Glomerular visceral epithelial cell (primary cell): ENCODE results near the gene KCNJ12.
"Not testable (repeated sequence)": the region's sequence is repeated elsewhere in the genome, so short reads cannot be mapped to it uniquely, and the experiment has no call there.

Source experiments
- DNase-seq: peaks from one replicate; pipeline ENCODE4 v3.0.0-alpha.2; 2016; ENCODE audit errors: extremely low spot score

The KCNJ12 gene

DNA sequence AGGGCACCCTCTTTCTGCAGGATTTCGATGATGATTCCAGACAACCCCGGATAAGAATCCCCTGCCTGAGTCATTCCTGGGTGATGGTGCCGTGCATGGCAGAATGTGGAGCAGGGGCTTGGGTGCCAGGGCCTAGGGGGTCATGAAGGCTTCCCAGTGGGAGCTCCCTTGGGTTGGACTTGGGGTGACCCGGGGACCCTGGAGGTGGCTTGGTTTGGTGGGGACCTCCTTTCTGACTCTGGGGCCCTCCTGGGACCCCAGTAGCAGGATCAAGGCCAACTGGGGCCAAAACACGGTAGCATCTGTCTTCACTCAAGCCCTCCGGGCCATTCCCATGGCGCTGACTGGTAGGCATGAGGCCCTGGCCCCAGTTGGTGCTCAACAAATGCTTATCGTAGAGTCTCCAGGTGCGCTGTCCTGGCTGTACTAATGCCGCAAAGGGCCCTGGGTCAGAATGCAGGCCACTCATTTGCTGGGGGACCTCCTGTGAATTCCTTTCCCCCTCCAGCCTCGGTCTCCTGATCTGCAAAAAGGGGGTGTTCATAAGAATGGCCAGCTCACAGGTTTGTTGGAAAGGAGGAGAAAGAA lies 44.4 kb downstream of the KCNJ12 start:
- DNase-seq = not testable (repeated sequence)

DNA sequence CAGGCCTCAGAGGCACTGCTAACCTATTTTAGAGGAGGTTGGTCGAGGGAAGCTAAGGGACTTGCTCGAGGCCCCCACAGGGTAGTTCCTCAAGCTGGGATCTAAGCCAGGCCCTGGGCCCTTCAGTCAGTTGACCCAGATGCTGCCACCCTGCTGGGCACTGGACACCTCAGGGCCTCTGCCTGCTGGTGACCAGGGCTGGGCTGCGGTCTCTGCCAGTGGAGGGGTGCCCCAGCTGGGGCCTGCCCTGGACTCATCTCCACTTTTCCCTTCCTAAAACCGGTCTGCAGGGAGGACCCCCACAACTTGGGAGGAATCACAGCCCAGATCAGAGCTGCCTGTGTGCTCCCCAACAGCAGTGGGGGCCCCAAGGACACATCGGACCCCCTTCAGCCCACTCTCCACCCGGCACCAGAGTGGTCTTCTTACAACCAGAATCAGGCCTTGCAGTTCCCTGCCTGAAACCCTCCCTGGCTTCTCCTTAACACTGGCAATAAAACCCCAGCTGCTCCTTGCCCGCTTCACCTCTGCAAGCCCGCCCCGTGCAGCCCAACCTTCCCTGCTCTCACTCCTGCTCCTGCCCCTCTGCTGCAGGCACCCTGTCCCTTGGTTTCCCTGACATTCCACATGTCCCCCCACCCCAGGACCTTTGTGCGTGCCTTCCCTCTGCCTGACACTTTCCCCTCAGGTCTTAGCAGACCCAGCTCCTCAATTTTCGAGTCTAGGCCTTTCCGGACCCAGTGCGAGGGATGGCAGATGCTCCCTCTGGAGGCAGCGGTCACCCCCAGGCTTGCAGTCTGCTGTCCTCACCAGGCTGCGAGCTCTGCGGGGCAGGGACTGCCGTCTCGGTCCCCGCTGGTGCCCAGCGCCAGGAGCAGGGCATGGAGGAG lies 45.5 kb downstream of the KCNJ12 start:
- not testable (repeated sequence) for DNase-seq

DNA sequence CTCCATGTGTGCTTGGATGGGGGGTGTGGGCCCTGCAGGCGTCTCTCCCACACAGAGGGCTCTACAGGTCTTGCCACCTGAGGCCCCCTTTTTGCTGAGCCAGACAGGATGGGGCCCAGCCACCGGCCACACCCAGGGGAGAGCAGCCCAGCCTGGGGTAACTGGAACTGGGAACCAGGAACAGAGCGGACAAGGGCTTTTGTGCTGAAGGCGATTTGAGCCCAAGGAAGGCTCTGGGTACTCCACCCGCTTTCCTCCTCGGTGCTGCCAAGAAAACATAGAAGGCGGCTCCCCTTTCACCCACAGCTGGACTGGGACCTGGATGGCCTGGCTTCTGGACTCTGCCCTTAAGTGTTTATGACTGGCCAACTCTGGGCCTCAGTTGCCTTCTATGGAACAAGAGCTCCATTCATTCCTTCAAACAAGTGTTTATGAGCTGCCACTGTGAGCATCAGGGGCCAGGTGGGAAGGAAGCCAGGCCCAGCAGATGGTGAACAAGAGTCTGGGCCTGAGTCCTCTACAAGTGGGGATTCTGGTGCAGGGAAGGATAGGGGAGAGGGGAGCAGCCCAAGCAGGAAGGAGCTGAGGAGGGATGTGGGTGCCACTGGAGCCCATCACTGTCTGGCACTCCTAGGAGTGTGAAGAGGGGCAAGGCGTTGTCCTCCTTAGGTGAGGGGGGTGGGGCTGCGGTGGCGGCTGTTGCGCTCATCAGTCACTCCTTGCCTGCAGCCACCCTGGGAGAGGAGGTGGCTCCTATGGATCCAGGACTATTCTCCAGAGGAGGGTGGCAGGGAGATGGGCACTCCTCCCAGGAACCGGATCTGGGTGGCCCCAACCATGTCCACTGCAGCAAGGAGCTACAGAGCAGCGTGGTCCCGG lies 46.4 kb downstream of the KCNJ12 start:
- DNase-seq = not testable (repeated sequence)

DNA sequence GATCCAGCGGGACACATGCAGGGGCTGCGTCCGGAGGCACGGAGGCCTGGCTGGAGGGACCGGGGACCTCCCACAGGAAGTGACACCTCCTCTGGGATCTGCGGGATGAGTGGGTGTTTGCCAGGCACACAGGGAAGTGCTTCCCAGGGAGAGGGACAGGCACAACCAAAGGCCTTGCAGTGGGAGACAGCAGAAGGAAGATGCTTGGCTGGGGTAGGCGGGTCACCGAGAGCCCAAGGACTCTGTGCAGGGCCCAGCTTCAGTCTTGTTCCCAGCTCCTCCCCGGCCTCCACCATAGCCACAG lies 47.0 kb downstream of the KCNJ12 start:
- DNase-seq = not testable (repeated sequence)

DNA sequence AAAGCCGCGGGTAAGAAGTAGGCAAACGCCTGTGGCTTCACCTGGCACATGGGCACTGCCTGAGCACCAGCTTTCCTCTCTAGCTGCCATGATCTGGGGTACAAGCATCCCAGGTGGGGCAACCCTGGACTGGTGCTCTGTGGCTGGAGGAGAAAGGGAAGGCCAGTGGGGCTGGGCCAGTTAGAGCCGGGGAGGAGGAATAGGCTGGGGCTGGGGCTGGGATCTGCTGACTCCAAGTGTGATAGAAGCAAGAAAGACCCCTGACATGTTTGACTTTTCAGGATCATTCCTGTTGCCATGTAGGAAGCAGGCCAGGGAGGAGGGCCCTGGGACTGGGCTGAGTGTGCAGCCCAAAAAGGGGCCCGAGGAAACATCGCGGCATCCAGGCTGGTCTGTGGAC lies 48.5 kb downstream of the KCNJ12 start:
- not testable (repeated sequence) for DNase-seq

DNA sequence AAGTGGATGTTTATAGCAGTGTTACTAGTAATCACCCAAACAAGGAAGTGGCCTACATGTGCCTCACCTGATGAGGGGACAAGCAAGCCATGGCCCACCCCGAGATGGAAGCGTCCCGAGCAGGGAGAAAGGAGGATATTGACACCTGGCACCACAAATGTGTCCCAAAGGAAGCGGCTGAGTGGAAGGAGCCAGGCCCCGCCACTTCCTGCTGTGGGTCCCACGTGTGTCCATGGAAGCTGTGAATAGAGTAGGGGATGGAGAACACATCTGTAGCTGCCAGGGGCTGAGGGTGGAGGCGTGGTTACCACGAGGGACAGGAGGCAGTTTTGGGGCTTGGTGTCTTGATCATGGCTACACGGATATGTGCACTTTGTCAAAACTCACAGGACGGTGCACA lies 49.2 kb downstream of the KCNJ12 start:
- DNase-seq = no peak

DNA sequence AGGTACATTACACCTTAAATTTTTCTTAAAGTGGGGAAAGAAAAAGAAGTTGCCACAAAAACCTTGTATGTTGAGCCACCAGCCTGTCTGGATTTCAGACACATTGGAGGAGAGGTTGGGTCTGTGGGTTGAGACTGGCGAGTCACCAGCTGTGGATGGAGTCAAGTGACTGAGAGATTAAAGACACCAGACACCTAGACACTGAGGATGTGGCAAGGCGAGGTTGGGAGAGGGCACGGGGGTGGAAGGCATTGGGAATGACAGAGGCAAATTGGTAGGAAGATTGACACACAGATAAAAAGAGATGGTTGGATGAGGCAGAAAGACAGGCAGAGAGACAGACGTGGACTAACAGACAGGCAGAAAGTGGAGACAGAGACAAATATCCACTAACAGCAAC lies 49.6 kb downstream of the KCNJ12 start:
- DNase-seq = no peak

DNA sequence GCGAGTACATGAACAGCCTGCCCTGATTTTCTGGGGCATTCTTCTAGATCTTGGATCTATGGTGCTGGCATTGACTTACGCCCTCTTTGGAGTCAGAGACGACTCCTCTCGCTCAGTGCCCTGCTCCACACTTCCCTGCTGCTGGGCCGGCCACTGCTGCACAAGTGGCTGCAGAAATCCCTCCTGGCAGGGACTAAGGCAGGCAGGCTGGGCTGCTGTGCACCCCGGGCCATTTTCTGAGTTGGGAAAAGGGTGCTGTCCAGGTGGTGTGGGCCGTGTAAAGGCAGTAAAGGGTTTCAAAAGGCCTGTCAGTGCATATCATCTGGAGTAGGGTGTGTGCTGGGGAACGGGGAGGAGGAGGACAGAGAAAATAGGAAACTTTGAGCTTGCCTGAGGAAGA lies 50.1 kb downstream of the KCNJ12 start:
- not testable (repeated sequence) for DNase-seq

DNA sequence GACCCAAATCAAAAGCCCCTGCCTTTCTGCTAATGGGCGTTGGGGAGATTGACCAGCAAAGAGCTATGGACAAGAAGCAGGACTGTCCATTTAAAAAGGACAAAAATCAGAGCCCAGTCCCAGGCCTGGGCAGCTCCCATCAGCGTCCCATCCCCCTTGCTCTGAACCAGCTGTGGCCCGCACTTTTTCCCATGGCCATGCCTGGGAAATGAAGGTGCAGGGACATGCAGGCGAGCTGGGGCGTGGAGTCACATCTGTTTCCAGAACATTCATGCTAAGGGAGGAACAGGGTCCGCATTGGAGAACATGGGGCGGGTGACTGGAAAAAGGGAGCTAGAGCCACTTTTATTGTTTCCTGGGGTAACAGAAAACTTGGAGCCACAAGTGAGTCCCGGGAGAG lies 50.7 kb downstream of the KCNJ12 start:
- DNase-seq = not testable (repeated sequence)

DNA sequence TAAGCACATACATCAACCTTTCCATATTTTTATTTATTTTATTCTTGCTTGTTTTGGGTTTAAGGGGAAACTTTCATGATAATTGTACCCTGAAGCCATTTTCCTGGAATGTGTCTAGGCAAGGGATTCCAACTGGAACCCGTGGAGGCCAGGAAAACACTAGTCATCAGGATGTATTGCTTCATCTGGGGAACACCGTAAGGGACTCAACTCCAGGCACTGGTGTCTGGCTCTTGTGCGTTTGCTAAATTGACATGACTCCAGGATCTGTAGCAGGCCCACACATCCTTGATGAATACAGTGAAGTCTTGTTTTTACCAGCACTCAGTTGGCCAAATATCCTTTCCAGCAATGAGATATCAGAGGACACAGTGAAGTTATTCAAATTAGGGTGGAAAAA lies 51.6 kb downstream of the KCNJ12 start:
- DNase-seq = not testable (repeated sequence)

DNA sequence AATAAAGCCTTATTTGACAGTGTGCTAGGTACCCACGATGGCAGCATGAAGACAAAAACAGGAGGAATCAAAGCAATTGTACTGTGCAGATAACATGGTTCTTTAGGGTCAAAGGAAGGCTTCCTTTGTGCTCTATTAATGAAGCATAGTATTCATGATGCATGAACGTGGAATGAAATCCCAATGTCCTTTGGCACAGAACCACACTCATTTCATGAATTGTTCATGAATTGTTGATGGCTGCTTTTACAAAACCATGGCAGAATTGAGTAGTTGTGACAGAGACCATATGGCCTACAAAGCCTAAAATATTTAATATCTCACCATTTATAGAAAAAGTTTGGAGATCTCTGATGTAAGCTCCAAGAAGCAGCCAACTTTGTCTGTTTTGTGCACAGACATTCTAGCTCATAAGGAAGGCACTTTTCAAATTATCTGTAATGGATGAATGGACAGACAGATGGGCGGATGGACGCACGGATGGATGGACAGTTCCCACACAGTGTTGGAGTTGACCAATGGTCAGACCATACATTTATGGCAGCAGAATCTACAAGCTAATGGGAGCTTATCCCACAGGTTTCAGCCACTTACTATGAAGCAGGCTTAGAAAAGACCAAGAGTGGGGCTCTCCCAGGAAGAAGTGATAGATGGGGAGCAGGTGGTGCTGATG lies 52.7 kb downstream of the KCNJ12 start:
- DNase-seq = peak; percentile 53

DNA sequence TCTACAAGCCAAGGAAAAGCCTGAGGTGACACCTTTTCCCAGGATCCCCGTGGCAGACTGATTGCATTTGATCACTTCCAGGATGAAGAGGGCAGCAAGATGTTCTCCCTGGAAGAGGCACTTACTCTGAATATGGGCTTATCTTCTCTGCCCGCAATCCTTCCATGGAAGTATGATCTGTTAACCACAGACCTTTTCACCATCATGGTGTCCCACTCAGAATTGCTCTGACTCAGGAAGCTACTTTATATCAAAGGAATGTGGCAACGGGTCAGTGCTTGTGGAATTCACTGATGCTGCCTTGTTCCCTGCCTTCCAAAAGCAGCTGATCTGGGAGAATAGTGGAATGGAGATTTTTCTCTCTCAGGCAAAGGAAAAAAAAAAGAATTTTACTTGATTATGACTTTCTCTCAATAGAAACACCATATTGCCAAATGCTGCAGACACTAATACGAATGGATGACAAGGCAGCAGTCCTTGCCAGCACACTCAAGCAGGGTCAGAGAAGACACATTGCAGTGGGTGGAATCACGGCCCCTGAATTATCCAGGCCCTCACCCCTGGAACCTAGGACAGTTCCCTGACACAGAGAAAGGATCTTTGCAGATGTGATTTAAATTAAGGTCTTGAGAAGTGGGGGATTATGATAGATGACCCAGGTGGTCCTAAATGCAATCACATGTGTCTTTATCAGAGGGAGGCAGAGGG lies 53.9 kb downstream of the KCNJ12 start:
- DNase-seq = peak; percentile 21

DNA sequence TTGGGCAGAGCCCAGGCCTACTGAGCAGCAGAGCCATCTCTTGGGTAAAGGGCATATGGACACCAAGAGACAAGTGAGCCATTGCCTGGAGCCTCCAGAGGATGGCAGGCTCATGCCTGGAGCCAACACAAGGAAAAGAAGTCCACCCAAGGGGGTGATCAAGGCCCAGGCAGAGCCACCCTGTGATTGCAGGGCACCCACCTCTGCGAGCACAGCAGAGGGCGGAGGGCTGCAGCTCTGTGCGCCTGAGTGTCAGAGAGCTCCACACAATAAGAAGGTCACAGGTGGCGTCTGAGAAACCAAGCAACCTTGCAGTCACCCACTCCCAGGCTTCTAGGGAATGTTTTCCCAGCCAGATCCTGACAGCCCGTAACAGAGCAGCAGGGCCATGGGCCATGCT lies 57.8 kb downstream of the KCNJ12 start:
- DNase-seq = not testable (repeated sequence)

DNA sequence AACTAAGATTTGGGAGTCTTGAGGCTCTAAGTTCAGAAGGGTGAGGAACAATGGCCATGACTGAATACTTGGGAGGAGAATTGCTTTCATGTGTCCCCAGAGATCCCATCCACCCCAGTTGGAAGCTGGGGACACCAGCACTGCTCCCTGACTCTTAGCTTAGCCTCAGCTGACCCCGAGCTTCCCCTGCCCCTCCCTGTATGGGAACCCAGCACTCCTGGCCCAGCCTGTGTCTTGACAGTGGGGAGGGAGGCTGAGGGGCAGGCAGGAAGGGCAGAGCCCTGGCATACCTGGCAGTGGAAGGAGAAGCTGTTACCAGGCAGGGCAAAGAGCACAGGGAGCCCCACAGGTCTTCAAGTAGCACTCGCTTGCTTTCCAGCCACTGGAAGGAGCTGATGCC lies 58.8 kb downstream of the KCNJ12 start:
- DNase-seq = not testable (repeated sequence)

DNA sequence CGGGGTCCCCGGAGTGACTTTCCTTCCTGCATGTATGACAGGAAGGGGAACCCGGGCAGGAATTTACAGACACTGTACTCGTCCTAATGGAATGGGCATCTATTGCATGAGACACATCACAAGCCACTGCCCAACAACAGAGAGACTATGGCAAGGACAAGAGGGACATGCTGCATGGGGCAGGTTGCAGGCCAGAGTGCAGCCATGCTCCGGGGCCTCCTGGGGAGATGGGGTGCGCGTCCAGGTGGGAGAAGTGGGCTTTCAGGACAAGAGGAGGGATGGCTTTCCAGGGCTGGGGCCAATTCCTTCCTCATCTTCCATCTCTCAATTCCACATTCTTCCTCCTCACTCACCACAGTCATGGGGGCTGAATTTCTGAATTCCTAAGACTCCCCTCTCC lies 60.3 kb downstream of the KCNJ12 start:
- not testable (repeated sequence) for DNase-seq

DNA sequence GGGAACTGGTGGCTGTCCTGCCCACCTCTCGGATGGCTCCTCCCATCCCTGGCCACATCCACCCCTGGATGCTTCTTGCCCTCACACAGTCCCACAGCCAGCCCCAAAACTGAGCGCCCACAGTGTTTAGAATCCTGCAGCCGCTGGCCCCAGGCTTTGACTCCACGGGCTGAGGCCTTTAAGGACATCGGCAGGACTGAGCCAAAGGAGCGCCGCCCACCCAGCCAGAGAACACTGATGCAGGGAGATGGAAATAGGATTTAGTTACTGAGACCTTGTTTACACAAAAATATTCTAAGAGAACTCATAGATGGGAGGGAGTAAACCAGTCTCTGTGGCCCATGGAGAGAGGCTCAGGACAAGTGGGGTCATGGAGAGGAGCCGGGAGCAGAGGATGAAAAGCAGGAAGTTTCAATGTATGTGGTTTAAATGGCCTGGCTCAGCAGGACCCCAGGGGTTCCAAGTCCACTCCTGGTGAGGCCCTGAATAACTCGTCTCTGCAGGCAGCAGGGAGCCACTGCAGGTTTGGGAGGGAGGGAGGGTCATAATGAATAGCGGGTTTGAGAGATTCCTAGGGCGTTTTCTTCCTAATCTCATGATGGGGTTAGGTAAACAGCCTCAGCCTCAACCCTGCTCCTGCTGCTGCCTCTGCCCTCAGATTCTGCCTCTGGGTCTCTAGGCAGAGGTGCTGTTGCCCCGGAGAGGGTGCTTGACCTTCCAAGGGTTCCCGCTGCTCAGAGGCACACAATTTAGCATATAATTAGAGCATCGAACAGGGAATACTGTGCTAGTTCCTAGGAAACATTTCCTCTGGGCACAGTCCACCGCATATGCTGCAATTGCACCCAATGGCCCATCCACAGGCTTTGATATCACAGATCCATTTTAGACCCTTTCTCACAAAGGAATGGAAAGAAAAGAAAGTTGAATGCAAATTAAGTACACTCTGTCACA lies 61.0 kb downstream of the KCNJ12 start:
- not testable (repeated sequence) for DNase-seq

DNA sequence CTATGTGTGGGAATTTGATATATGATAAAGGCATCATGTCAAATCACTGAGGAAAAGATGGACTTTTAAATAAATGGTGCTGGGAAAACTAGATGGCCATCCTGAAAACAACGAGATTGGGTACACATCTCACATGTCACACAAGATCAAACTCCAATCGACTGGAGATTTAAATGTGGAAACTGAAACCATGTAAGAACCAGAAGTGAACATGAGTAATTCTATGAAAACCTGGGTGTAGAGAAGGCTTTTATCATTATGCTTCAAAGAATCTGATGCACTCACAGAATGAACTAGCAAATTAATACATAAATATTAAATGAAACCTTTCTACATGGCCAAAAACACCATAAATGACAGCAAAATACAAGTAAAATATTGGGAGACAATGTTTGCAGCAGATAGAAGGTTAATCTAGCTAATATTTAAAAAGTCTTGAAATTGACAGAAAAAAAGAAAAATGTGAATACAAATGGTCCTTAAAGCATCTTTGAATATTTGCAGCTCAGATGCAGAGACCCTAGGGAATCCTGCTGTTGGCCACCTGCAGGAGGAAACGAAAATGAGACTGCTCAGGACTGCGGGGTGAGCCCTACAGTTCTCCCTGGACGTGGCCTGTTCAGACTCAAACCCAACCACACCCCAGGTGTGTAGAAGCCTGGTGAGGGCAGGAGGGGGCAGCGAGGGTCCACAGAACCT lies 62.3 kb downstream of the KCNJ12 start:
- not testable (repeated sequence) for DNase-seq

DNA sequence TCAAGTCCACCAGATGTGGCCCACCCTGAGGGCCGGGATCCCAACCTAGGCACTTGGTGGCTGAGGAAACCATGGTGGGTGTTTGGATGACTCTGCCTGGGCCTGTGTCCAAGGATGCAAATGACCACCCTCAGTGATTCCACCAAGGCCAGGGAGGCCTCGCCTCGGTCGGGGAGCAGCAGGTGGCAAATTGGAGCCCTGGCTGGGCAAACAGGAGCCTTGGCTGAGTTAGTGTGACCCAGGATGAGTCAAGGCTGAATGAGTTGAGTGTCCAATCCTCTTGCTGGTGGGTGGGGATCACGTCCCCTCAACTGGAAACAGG lies 62.8 kb downstream of the KCNJ12 start:
- DNase-seq = not testable (repeated sequence)

DNA sequence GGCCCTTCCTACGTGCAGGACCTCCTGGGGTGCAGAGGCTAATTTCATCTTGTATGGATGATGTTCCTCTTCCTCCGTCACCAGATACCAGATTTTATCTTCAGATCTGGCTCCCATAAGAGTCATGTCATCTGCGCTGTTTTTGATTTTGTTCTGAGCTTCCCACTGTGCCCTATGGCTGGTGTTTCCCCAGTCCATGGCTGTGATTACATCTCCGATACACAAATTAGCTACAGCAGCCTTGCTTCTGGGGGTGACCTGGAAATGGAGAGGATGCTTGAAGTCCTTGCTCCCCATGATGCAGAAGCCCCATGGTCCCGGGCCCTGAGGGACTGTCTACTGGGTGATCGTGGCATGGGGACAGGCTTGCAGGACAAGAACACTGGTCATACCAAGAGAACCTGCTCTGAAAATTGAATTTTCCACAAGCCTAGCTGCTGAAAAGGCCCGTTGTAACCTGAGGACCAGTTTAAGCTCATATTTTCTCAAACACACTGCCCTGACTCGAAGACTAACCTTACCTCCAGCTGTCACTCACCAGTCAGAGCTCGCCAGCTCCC lies 69.0 kb downstream of the KCNJ12 start:
- no peak for DNase-seq
